Neutrophil (primary cell): ENCODE data around the gene TPST2.

ENCODE experiments used
- H3K27ac ChIP-seq: fragments of 200-600 bp; sonication (generic); 2 replicates; pipeline ENCODE4 v1.5.1; 2016; ENCODE audit warnings: mild to moderate bottlenecking, moderate library complexity
- H3K27me3 ChIP-seq: fragments of 200-600 bp; sonication (generic); 2 replicates; pipeline ENCODE4 v1.6.0; 2016; ENCODE audit warnings: mild to moderate bottlenecking
- H3K36me3 ChIP-seq: fragments of 200-600 bp; sonication (generic); 2 replicates; pipeline ENCODE4 v1.5.1; 2017
- H3K4me1 ChIP-seq, 2 experiments: fragments of 200-600 bp in 1 of 2; sonication (generic) in 1 of 2; 1 replicate in 1 of 2; 2 replicates in 1 of 2; pipeline versions ENCODE4 v1.5.1 to v1.6.1; 2013 to 2016; ENCODE audit warnings: low read depth in 1 of 2, low read length in 1 of 2, mild to moderate bottlenecking in 1 of 2, moderate library complexity in 1 of 2; ENCODE audit not compliant: control insufficient read depth in 1 of 2, insufficient read depth in 1 of 2
- H3K4me3 ChIP-seq, 2 experiments: fragments of 200-600 bp in 1 of 2; sonication (generic) in 1 of 2; 1 replicate in 1 of 2; 2 replicates in 1 of 2; pipeline ENCODE4 v1.5.1; 2013 to 2016; ENCODE audit warnings: low read depth in 1 of 2, low read length in 1 of 2, mild to moderate bottlenecking in 1 of 2, moderate library complexity in 1 of 2
- H3K9me3 ChIP-seq: fragments of 200-600 bp; sonication (generic); 2 replicates; pipeline ENCODE4 v1.5.1; 2016
- CTCF ChIP-seq: fragments of 200-600 bp; sonication (generic); IDR thresholded peaks from 2 replicates; pipeline ENCODE4 v1.5.1; 2016; ENCODE audit warnings: antibody characterized with exemption

Gene TPST2

GRCh38 chr22:26480611-26480932 is 109.4 kb downstream of the TPST2 start:
- Histone ChIP-seq H3K4me3 (no peak overlapping the region), H3K27me3 (no peaks in the 10 kb centered on the region), H3K9me3 (no peaks in the 10 kb centered on the region), H3K4me1 (peaks cover 74 to 75% of the 10 kb centered on the region in 2 experiments), H3K36me3 (no peaks in the 10 kb centered on the region), H3K27ac (no peak overlapping the region)
- TF ChIP-seq CTCF: no peak

- Histone ChIP-seq H3K4me1 (peaks cover 80 to 81% of the 10 kb centered on the region in 2 experiments), H3K27me3 (no peaks in the 10 kb centered on the region), H3K36me3 (no peaks in the 10 kb centered on the region), H3K27ac (peak overlapping the region; percentile 50), H3K9me3 (no peaks in the 10 kb centered on the region), H3K4me3 (peak overlapping the region in 1 of 2 experiments; percentile 37)
- TF ChIP-seq CTCF: no peak
Measured at GRCh38 chr22:26479792-26480610, 109.9 kb downstream of the TPST2 start.

GRCh38 chr22:26479043-26479791 is 110.7 kb downstream of the TPST2 start:
- H3K27me3 ChIP-seq: no peaks in the 10 kb centered on the region
- H3K4me1 ChIP-seq: peaks cover 80% of the 10 kb centered on the region in 2 experiments
- no peak for TF ChIP-seq CTCF
- H3K36me3 ChIP-seq: no peaks in the 10 kb centered on the region
- H3K27ac ChIP-seq: peak overlapping the region; percentile 50
- H3K9me3 ChIP-seq: no peaks in the 10 kb centered on the region
- peak overlapping the region in 1 of 2 experiments; percentile 37 for H3K4me3 ChIP-seq

- Histone ChIP-seq H3K4me3 (no peak overlapping the region), H3K9me3 (no peaks in the 10 kb centered on the region), H3K36me3 (peaks cover 5% of the 10 kb centered on the region), H3K4me1 (peaks cover 66 to 67% of the 10 kb centered on the region in 2 experiments), H3K27me3 (no peaks in the 10 kb centered on the region), H3K27ac (peak overlapping the region; percentile 68)
- TF ChIP-seq CTCF: no peak
Measured at GRCh38 chr22:26477341-26477731, 112.6 kb downstream of the TPST2 start.

- Histone ChIP-seq H3K36me3 (peaks cover 10% of the 10 kb centered on the region), H3K4me1 (peaks cover 66 to 67% of the 10 kb centered on the region in 2 experiments), H3K27me3 (no peaks in the 10 kb centered on the region), H3K27ac (peak overlapping the region; percentile 68), H3K9me3 (no peaks in the 10 kb centered on the region), H3K4me3 (no peak overlapping the region)
- no peak for TF ChIP-seq CTCF
Measured at GRCh38 chr22:26476705-26477340, 113.1 kb downstream of the TPST2 start.
